Neural progenitor cell (in vitro differentiated cells): ENCODE measurements around the gene ADAM23. TPM values are rescaled to one million over a fixed set of nuclear protein-coding genes. Genes with fewer than 3 reads are reported as not detected.

ENCODE experiments used
- DNase-seq: peaks from one replicate; pipeline ENCODE4 v3.0.0-alpha.2; 2016; ENCODE audit warnings: low spot score
- H2AFZ ChIP-seq: fragments of 200-600 bp; sonication (generic); replicated peaks from 2 replicates; pipeline ENCODE4 v1.6.1; 2016; ENCODE audit warnings: antibody characterized with exemption
- H3F3A ChIP-seq: fragments of 200-600 bp; sonication (generic); 2 replicates; pipeline ENCODE4 v1.6.1; 2016; ENCODE audit warnings: antibody characterized with exemption, low read depth
- H3K27ac ChIP-seq: fragments of 200-600 bp; sonication (generic); 2 replicates; pipeline ENCODE4 v1.5.1; 2016; ENCODE audit warnings: mild to moderate bottlenecking
- H3K27me3 ChIP-seq: fragments of 200-600 bp; sonication (generic); 2 replicates; pipeline ENCODE4 v1.6.1; 2016; ENCODE audit warnings: mild to moderate bottlenecking, moderate library complexity
- H3K36me3 ChIP-seq: fragments of 200-600 bp; sonication (generic); 2 replicates; pipeline ENCODE4 v1.5.1; 2016
- H3K4me1 ChIP-seq: fragments of 200-600 bp; sonication (generic); 2 replicates; pipeline ENCODE4 v1.6.1; 2016; ENCODE audit warnings: mixed run types
- H3K4me2 ChIP-seq: fragments of 200-600 bp; sonication (generic); 2 replicates; pipeline ENCODE4 v1.6.1; 2016
- H3K4me3 ChIP-seq: fragments of 200-600 bp; sonication (generic); 2 replicates; pipeline ENCODE4 v1.5.1; 2016
- H3K79me2 ChIP-seq: fragments of 200-600 bp; sonication (generic); 2 replicates; pipeline ENCODE4 v1.6.1; 2016; ENCODE audit warnings: low read depth
- H3K9ac ChIP-seq: fragments of 200-600 bp; sonication (generic); 2 replicates; pipeline ENCODE4 v1.6.1; 2016
- H3K9me3 ChIP-seq: fragments of 200-600 bp; sonication (generic); 2 replicates; pipeline ENCODE4 v1.5.1; 2016; ENCODE audit warnings: low read depth
- H4K20me1 ChIP-seq: fragments of 200-600 bp; sonication (generic); 2 replicates; pipeline ENCODE4 v1.6.1; 2016; ENCODE audit warnings: low read depth
- H3K27ac Mint-ChIP-seq: 3 replicates; pipeline ENCODE4 v1.8.0; 2021; ENCODE audit warnings: mixed read lengths
- H3K27me3 Mint-ChIP-seq: 2 replicates; pipeline ENCODE4 v1.8.0; 2022; ENCODE audit warnings: low read depth, mild to moderate bottlenecking, inconsistent platforms, moderate library complexity, mixed read lengths; ENCODE audit not compliant: insufficient read depth
- H3K36me3 Mint-ChIP-seq: 3 replicates; pipeline ENCODE4 v1.8.0; 2021; ENCODE audit warnings: mixed read lengths
- H3K4me1 Mint-ChIP-seq: 3 replicates; pipeline ENCODE4 v1.8.0; 2021; ENCODE audit warnings: mixed read lengths
- H3K4me3 Mint-ChIP-seq: 3 replicates; pipeline ENCODE4 v1.8.0; 2021; ENCODE audit warnings: mild to moderate bottlenecking, moderate library complexity, mixed read lengths
- H3K9me3 Mint-ChIP-seq: 3 replicates; pipeline ENCODE4 v1.8.0; 2020; ENCODE audit warnings: mixed read lengths
- CTCF ChIP-seq: fragments of 200-600 bp; sonication (generic); IDR thresholded peaks from 2 replicates; pipeline ENCODE4 v1.5.1; 2017; ENCODE audit warnings: antibody characterized with exemption, mild to moderate bottlenecking
- EZH2 ChIP-seq: fragments of 200-600 bp; sonication (generic); IDR thresholded peaks from 2 replicates; pipeline ENCODE4 v1.6.1; 2017; ENCODE audit warnings: antibody characterized with exemption, mild to moderate bottlenecking, moderate library complexity
- EZH2phosphoT487 ChIP-seq: fragments of 200-600 bp; sonication (generic); IDR thresholded peaks from 2 replicates; pipeline ENCODE4 v1.6.1; 2017; ENCODE audit warnings: antibody characterized with exemption
- total RNA-seq: library from RNA; depleted of rRNA; stranded (reverse); fragments of >200 nt; gene quantifications from 2 replicates; pipeline ENCODE4 v1.2.3, GENCODE V29; 2015; ENCODE audit warnings: low replicate concordance

The ADAM23 gene
- total RNA-seq, 1 donor from 2014 or later = 17.2 TPM

- TF ChIP-seq EZH2phosphoT487 (no peak), EZH2 (no peak), CTCF (no peak)
- Histone ChIP-seq H3K9me3 (no peaks in the 10 kb centered on the region), H3K9ac (no peak overlapping the region), H3K27me3 (no peaks in the 10 kb centered on the region), H4K20me1 (no peaks in the 10 kb centered on the region), H2AFZ (no peak overlapping the region), H3K27ac (no peak overlapping the region), H3K4me1 (peaks cover 10% of the 10 kb centered on the region), H3F3A (peaks cover 5% of the 10 kb centered on the region), H3K79me2 (no peaks in the 10 kb centered on the region), H3K36me3 (no peaks in the 10 kb centered on the region), H3K4me3 (no peak overlapping the region), H3K4me2 (no peak overlapping the region)
- DNase-seq = no peak
- Mint-ChIP-seq H3K27me3 (no peaks in the 10 kb centered on the region), H3K4me1 (peaks cover 2% of the 10 kb centered on the region), H3K36me3 (no peaks in the 10 kb centered on the region), H3K4me3 (no peak overlapping the region), H3K9me3 (no peaks in the 10 kb centered on the region), H3K27ac (no peak overlapping the region)
These were observed 10.1 kb upstream of the ADAM23 start for GRCh38 chr2:206433190-206433589.

- DNase-seq = no peak
- Mint-ChIP-seq H3K4me3 (no peak overlapping the region), H3K9me3 (no peaks in the 10 kb centered on the region), H3K36me3 (no peaks in the 10 kb centered on the region), H3K4me1 (peaks cover 5% of the 10 kb centered on the region), H3K27ac (no peak overlapping the region), H3K27me3 (no peaks in the 10 kb centered on the region)
- Histone ChIP-seq H2AFZ (no peak overlapping the region), H3K4me1 (peaks cover 10% of the 10 kb centered on the region), H4K20me1 (no peaks in the 10 kb centered on the region), H3K9ac (no peak overlapping the region), H3K27ac (no peak overlapping the region), H3K4me2 (no peak overlapping the region), H3K4me3 (no peak overlapping the region), H3K36me3 (no peaks in the 10 kb centered on the region), H3K79me2 (no peaks in the 10 kb centered on the region), H3K27me3 (no peaks in the 10 kb centered on the region), H3F3A (peaks cover 5% of the 10 kb centered on the region), H3K9me3 (no peaks in the 10 kb centered on the region)
- no peak for TF ChIP-seq EZH2
These were observed 9.6 kb upstream of the ADAM23 start for GRCh38 chr2:206433686-206434085.

- no peak for TF ChIP-seq EZH2
- TF ChIP-seq CTCF = no peak
- TF ChIP-seq EZH2phosphoT487 = no peak
- no peak overlapping the region for H3K4me3 ChIP-seq
- no peaks in the 10 kb centered on the region for H3K27me3 ChIP-seq
- no peak overlapping the region for H3K27ac ChIP-seq
- Mint-ChIP-seq H3K36me3 (no peaks in the 10 kb centered on the region), H3K27me3 (no peaks in the 10 kb centered on the region), H3K27ac (peak overlapping the region; percentile 57), H3K4me3 (no peak overlapping the region), H3K4me1 (peaks cover 9% of the 10 kb centered on the region), H3K9me3 (no peaks in the 10 kb centered on the region)
- no peaks in the 10 kb centered on the region for H3K79me2 ChIP-seq
- peak; percentile 23 for DNase-seq
- peaks cover 10% of the 10 kb centered on the region for H3K4me1 ChIP-seq
- no peak overlapping the region for H3K9ac ChIP-seq
- H3K36me3 ChIP-seq = no peaks in the 10 kb centered on the region
- peaks cover 5% of the 10 kb centered on the region for H3F3A ChIP-seq
- H3K4me2 ChIP-seq = no peak overlapping the region
- peak overlapping the region; percentile 64 for H2AFZ ChIP-seq
- H3K9me3 ChIP-seq = no peaks in the 10 kb centered on the region
- no peaks in the 10 kb centered on the region for H4K20me1 ChIP-seq
These were observed 7.6 kb upstream of the ADAM23 start for GRCh38 chr2:206435742-206436141.

- Mint-ChIP-seq H3K27ac (no peak overlapping the region), H3K4me1 (peaks cover 15% of the 10 kb centered on the region), H3K4me3 (no peak overlapping the region), H3K27me3 (peaks cover 7% of the 10 kb centered on the region), H3K9me3 (no peaks in the 10 kb centered on the region), H3K36me3 (no peaks in the 10 kb centered on the region)
- H3K4me2 ChIP-seq = no peak overlapping the region
- no peaks in the 10 kb centered on the region for H3K36me3 ChIP-seq
- H3K9me3 ChIP-seq = no peaks in the 10 kb centered on the region
- no peak overlapping the region for H3K9ac ChIP-seq
- H3K27me3 ChIP-seq = peaks cover 13% of the 10 kb centered on the region
- TF ChIP-seq EZH2 (no peak), CTCF (no peak), EZH2phosphoT487 (no peak)
- no peaks in the 10 kb centered on the region for H4K20me1 ChIP-seq
- H3K4me1 ChIP-seq = peaks cover 15% of the 10 kb centered on the region
- H3K79me2 ChIP-seq = no peaks in the 10 kb centered on the region
- H3K27ac ChIP-seq = no peak overlapping the region
- H3F3A ChIP-seq = peaks cover 9% of the 10 kb centered on the region
- DNase-seq = no peak
- no peak overlapping the region for H3K4me3 ChIP-seq
- H2AFZ ChIP-seq = no peak overlapping the region
These were observed 5.1 kb upstream of the ADAM23 start for GRCh38 chr2:206438196-206438724.
